ENCODE results near the gene EXOC6.
A peak's percentile ranks its signal among the peaks of the same experiment; 100 is the strongest.

Gene EXOC6

GRCh38 chr10:93067443-93068365 is 219.4 kb downstream of the EXOC6 start:
- no peak for DNase-seq

GRCh38 chr10:93068411-93069244 is 220.3 kb downstream of the EXOC6 start:
- no peak for DNase-seq

- DNase-seq = no peak
These were observed 220.9 kb downstream of the EXOC6 start for GRCh38 chr10:93069245-93069561.

- no peak for DNase-seq
These were observed 222.3 kb downstream of the EXOC6 start for GRCh38 chr10:93070378-93071176.

GRCh38 chr10:93071177-93071472 is 222.8 kb downstream of the EXOC6 start:
- no peak for DNase-seq

GRCh38 chr10:93071674-93072224 is 223.4 kb downstream of the EXOC6 start:
- no peak for DNase-seq

GRCh38 chr10:93072225-93072712 is 223.9 kb downstream of the EXOC6 start:
- DNase-seq = no peak

GRCh38 chr10:93072713-93073538 is 224.6 kb downstream of the EXOC6 start:
- DNase-seq = no peak

GRCh38 chr10:93073539-93074146 is 225.3 kb downstream of the EXOC6 start, which contains the start of gene CYP26A1:
Gene CYP26A1, plus strand, starts transcription at chr10:93073893. Its CDS starts 42 bp downstream, at chr10:93073935.
- DNase-seq = no peak

- no peak for DNase-seq
These were observed 225.9 kb downstream of the EXOC6 start for GRCh38 chr10:93074147-93074596.

- no peak for DNase-seq
These were observed 226.5 kb downstream of the EXOC6 start for GRCh38 chr10:93074597-93075368.

GRCh38 chr10:93075369-93076221 is 227.3 kb downstream of the EXOC6 start:
- peak; percentile 67 for DNase-seq

GRCh38 chr10:93076871-93077270 is 228.6 kb downstream of the EXOC6 start:
- DNase-seq = no peak

- DNase-seq = no peak
These were observed 229.6 kb downstream of the EXOC6 start for GRCh38 chr10:93077860-93078337.

- DNase-seq = no peak
These were observed 231.5 kb downstream of the EXOC6 start for GRCh38 chr10:93079663-93080349.

GRCh38 chr10:93080350-93081046 is 232.2 kb downstream of the EXOC6 start:
- DNase-seq = peak; percentile 58

GRCh38 chr10:93081318-93081717 is 233.0 kb downstream of the EXOC6 start:
- no peak for DNase-seq

GRCh38 chr10:93081834-93082233 is 233.5 kb downstream of the EXOC6 start:
- no peak for DNase-seq
